ENCODE results near the gene TBC1D25.

Gene TBC1D25

GRCh38 chrX:48601741-48602394 is 62.4 kb downstream of the TBC1D25 start:
- no peak for DNase-seq (ENCODE audit: low read depth)

- no peak for DNase-seq (ENCODE audit: low read depth)
Observed at GRCh38 chrX:48604701-48605100, 65.2 kb downstream of the TBC1D25 start.

GRCh38 chrX:48606091-48606490 is 66.6 kb downstream of the TBC1D25 start:
- no peak for DNase-seq (ENCODE audit: low read depth)

- no peak for DNase-seq (ENCODE audit: low read depth)
Observed at GRCh38 chrX:48611703-48612102, 72.2 kb downstream of the TBC1D25 start.

All from fibroblast of the conjunctiva (primary cell).